Esophagus muscularis mucosa (tissue), 3 donors: ENCODE results near the gene RBM19.

ENCODE experiments used
- CTCF ChIP-seq, 3 experiments: fragments of 200-600 bp in 2 of 3; fragments of 450-650 bp in 1 of 3; sonication (generic) in 2 of 3; IDR thresholded peaks; one replicate each; pipeline ENCODE4 v1.5.1; 2017 to 2019; ENCODE audit warnings: antibody characterized with exemption in 3 of 3, mild to moderate bottlenecking in 2 of 3, moderate library complexity in 1 of 3
- EP300 ChIP-seq: sonication (generic); formaldehyde crosslinking; IDR thresholded peaks from one replicate; pipeline ENCODE4 v1.6.1; 2017; ENCODE audit warnings: antibody characterized with exemption

- TF ChIP-seq CTCF (IDR thresholded peaks at IDR 0.05) (no peak), EP300 (no peak)
These were observed 95.2 kb downstream of the RBM19 start for GRCh38 chr12:113870890-113871289.
